Heart left ventricle (tissue), 13 donors: ENCODE results near the gene GNB1L.
"Not testable (repeated sequence)": the region's sequence is repeated elsewhere in the genome, so short reads cannot be mapped to it uniquely, and the experiment has no call there.

Experiments used
- POLR2A ChIP-seq, 2 donors: fragments of 450-650 bp; IDR thresholded peaks; one replicate each; pipeline ENCODE4 v1.6.1; 2017; ENCODE audit warnings: antibody characterized with exemption in 2 of 2, mild to moderate bottlenecking in 2 of 2, moderate library complexity in 2 of 2
- TF ChIP-seq, protein P1 (sequence below), 12 donors: fragments of 200-600 bp; sonication (generic) in 4 of 12; IDR thresholded peaks; one replicate each; pipeline versions ENCODE4 v1.5.0 to v1.8.0; 2018 to 2022; ENCODE audit warnings: antibody characterized with exemption in 12 of 12, mild to moderate bottlenecking in 5 of 12
- donor health status: ischemic (EF 13 %, LVEDD 7.1; RV severe dilation, severe dysfunction).
- donor health status: DM: no; HTN: yes; CAD: no.
- donor health status: DM: no; HTN: no; CAD: no.
- donor health status: ischemic (EF 25% LVEDD 6.9; RV normal size, moderate dysfunction).
- donor health status: ischemic (EF 25% LVEDD 5.7; RV mildly dilated, moderate dysfunction).
- donor health status: ischemic (EF 35%, LVEDD 5.7; RV mildly dilated, moderate dysfunction).
- donor health status: nonischemic (EF 11% LVEDD 7.7; RV severe dilation, severe dysfunction).
- donor health status: DM: yes; HTN: yes; CAD: no.
- donor health status: PGD.
- donor health status: ischemic (EF 29% LVEDD 5.4; RV normal size, mild dysfunction).
- donor health status: nonischemic (EF 23%, LVEDD 6.1; RV moderate dilation, normal function).

DNA sequence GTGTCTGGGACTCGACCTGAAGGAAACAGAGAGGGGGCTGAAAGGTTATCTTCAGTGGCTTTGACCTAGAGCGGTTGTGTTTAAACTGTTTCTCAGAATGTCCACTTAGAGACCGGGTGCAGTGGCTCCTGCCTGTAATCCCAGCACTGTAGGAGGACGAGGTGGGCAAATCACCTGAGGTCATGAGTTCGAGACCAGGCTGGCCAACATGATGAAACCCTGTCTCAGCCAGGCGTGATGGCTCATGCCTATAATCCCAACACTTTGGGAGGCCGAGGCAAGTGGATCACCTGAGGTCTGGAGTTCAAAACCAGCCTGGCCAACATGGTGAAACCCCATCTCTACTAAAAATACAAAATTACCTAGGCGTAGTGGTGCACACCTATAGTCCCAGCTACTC lies 28.8 kb upstream of the GNB1L start:
- TF ChIP-seq, protein P1, sequence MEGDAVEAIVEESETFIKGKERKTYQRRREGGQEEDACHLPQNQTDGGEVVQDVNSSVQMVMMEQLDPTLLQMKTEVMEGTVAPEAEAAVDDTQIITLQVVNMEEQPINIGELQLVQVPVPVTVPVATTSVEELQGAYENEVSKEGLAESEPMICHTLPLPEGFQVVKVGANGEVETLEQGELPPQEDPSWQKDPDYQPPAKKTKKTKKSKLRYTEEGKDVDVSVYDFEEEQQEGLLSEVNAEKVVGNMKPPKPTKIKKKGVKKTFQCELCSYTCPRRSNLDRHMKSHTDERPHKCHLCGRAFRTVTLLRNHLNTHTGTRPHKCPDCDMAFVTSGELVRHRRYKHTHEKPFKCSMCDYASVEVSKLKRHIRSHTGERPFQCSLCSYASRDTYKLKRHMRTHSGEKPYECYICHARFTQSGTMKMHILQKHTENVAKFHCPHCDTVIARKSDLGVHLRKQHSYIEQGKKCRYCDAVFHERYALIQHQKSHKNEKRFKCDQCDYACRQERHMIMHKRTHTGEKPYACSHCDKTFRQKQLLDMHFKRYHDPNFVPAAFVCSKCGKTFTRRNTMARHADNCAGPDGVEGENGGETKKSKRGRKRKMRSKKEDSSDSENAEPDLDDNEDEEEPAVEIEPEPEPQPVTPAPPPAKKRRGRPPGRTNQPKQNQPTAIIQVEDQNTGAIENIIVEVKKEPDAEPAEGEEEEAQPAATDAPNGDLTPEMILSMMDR (IDR thresholded peaks at IDR 0.05), result not testable (repeated sequence)
- not testable (repeated sequence) for TF ChIP-seq POLR2A (IDR thresholded peaks at IDR 0.05)
